NT2/D1 (cell line): ENCODE measurements around the gene BTBD2.

Experiments
- DNase-seq: peaks from one replicate; pipeline ENCODE4 v3.0.0-alpha.2; 2011; ENCODE audit warnings: low read depth, low spot score
- H3K27me3 ChIP-seq: 2 replicates; pipeline ENCODE4 v1.6.0; 2011; ENCODE audit warnings: mild to moderate bottlenecking; ENCODE audit not compliant: insufficient read length, insufficient read depth
- H3K36me3 ChIP-seq: 2 replicates; pipeline ENCODE4 v1.6.1; 2011; ENCODE audit warnings: mild to moderate bottlenecking, low read length, mixed read lengths; ENCODE audit not compliant: insufficient read depth, insufficient read length
- H3K4me1 ChIP-seq: 2 replicates; pipeline ENCODE4 v1.5.1; 2011; ENCODE audit not compliant: insufficient read depth, insufficient read length
- H3K4me3 ChIP-seq: 2 replicates; pipeline ENCODE4 v1.5.1; 2011; ENCODE audit warnings: low read depth; ENCODE audit not compliant: insufficient read length
- H3K9ac ChIP-seq: 2 replicates; pipeline ENCODE4 v1.6.0; 2011; ENCODE audit warnings: low read depth; ENCODE audit not compliant: insufficient read length
- H3K9me3 ChIP-seq: 2 replicates; pipeline ENCODE4 v1.5.1; 2011; ENCODE audit warnings: mild to moderate bottlenecking, low read length; ENCODE audit not compliant: insufficient read depth
- SUZ12 ChIP-seq: IDR thresholded peaks from 2 replicates; pipeline ENCODE4 v1.6.1; 2011; ENCODE audit not compliant: insufficient read length, insufficient read depth; ENCODE audit errors: extremely low read depth
- YY1 ChIP-seq: IDR thresholded peaks from 2 replicates; pipeline ENCODE4 v1.6.1; 2011; ENCODE audit not compliant: insufficient read length, insufficient read depth
- ZNF274 ChIP-seq: IDR thresholded peaks from 2 replicates; pipeline ENCODE4 v1.6.1; 2011; ENCODE audit warnings: mild to moderate bottlenecking, low read depth, low read length

BTBD2 gene

GRCh38 chr19:1955171-1956121, 60.1 kb downstream of the BTBD2 start:
- TF ChIP-seq ZNF274 (no peak), SUZ12 (no peak), YY1 (no peak)
- H3K4me3 ChIP-seq = no peak overlapping the region
- H3K27me3 ChIP-seq = no peaks in the 10 kb centered on the region
- peaks cover 60% of the 10 kb centered on the region for H3K36me3 ChIP-seq
- peaks cover 16% of the 10 kb centered on the region for H3K4me1 ChIP-seq
- no peak overlapping the region for H3K9ac ChIP-seq
- H3K9me3 ChIP-seq = no peaks in the 10 kb centered on the region
- DNase-seq = no peak

GRCh38 chr19:1954532-1954933, 61.0 kb downstream of the BTBD2 start:
- TF ChIP-seq SUZ12 (no peak), YY1 (no peak), ZNF274 (no peak)
- Histone ChIP-seq H3K9me3 (no peaks in the 10 kb centered on the region), H3K4me1 (peaks cover 16% of the 10 kb centered on the region), H3K9ac (no peak overlapping the region), H3K27me3 (no peaks in the 10 kb centered on the region), H3K36me3 (peaks cover 59% of the 10 kb centered on the region), H3K4me3 (no peak overlapping the region)
- DNase-seq = no peak

- H3K9ac ChIP-seq = no peak overlapping the region
- peaks cover 20% of the 10 kb centered on the region for H3K4me1 ChIP-seq
- no peaks in the 10 kb centered on the region for H3K27me3 ChIP-seq
- H3K36me3 ChIP-seq = peaks cover 69% of the 10 kb centered on the region
- no peak for TF ChIP-seq ZNF274
- TF ChIP-seq SUZ12 = no peak
- no peak for TF ChIP-seq YY1
- H3K4me3 ChIP-seq = no peak overlapping the region
- DNase-seq = no peak
- H3K9me3 ChIP-seq = no peaks in the 10 kb centered on the region
Observed at GRCh38 chr19:1953441-1954094, 61.9 kb downstream of the BTBD2 start.

GRCh38 chr19:1953037-1953436, 62.5 kb downstream of the BTBD2 start:
- no peak for DNase-seq
- Histone ChIP-seq H3K36me3 (peaks cover 70% of the 10 kb centered on the region), H3K9me3 (no peaks in the 10 kb centered on the region), H3K9ac (no peak overlapping the region), H3K27me3 (no peaks in the 10 kb centered on the region), H3K4me3 (no peak overlapping the region), H3K4me1 (peaks cover 22% of the 10 kb centered on the region)
- no peak for TF ChIP-seq SUZ12
- no peak for TF ChIP-seq ZNF274
- no peak for TF ChIP-seq YY1

- peaks cover 70% of the 10 kb centered on the region for H3K36me3 ChIP-seq
- H3K27me3 ChIP-seq = no peaks in the 10 kb centered on the region
- H3K4me3 ChIP-seq = no peak overlapping the region
- no peaks in the 10 kb centered on the region for H3K9me3 ChIP-seq
- H3K9ac ChIP-seq = no peak overlapping the region
- peaks cover 24% of the 10 kb centered on the region for H3K4me1 ChIP-seq
- TF ChIP-seq YY1 (no peak), SUZ12 (no peak), ZNF274 (no peak)
- no peak for DNase-seq
Observed at GRCh38 chr19:1952635-1953034, 62.9 kb downstream of the BTBD2 start.

GRCh38 chr19:1950640-1951039, 64.9 kb downstream of the BTBD2 start:
- TF ChIP-seq SUZ12 = no peak
- H3K4me3 ChIP-seq = no peak overlapping the region
- H3K4me1 ChIP-seq = peaks cover 22% of the 10 kb centered on the region

GRCh38 chr19:1949304-1950101, 66.0 kb downstream of the BTBD2 start:
- no peak overlapping the region for H3K4me3 ChIP-seq
- DNase-seq = no peak
- peaks cover 57% of the 10 kb centered on the region for H3K36me3 ChIP-seq
- TF ChIP-seq SUZ12 = no peak
- no peak for TF ChIP-seq ZNF274
- no peak for TF ChIP-seq YY1
- no peaks in the 10 kb centered on the region for H3K27me3 ChIP-seq
- no peak overlapping the region for H3K9ac ChIP-seq
- peaks cover 26% of the 10 kb centered on the region for H3K4me1 ChIP-seq
- H3K9me3 ChIP-seq = no peaks in the 10 kb centered on the region

More at GRCh38 chr19:1950640-1951039, 64.9 kb downstream of the BTBD2 start:
- no peaks in the 10 kb centered on the region for H3K27me3 ChIP-seq
- H3K9ac ChIP-seq = no peak overlapping the region
- H3K36me3 ChIP-seq = peaks cover 64% of the 10 kb centered on the region
- DNase-seq = no peak
- H3K9me3 ChIP-seq = no peaks in the 10 kb centered on the region
